ENCODE measurements around the gene KRTAP5-1. TPM values are rescaled to one million over a fixed set of nuclear protein-coding genes. Genes with fewer than 3 reads are reported as not detected.
A peak's percentile ranks its signal among the peaks of the same experiment; 100 is the strongest.
"Not testable (repeated sequence)": the region's sequence is repeated elsewhere in the genome, so short reads cannot be mapped to it uniquely, and the experiment has no call there.

The KRTAP5-1 gene
- total RNA-seq, 2 experiments from 2014 or later, result not detected

- no peaks in the 10 kb centered on the region for H3K9me3 ChIP-seq (ENCODE audit: low read length)
- no peaks in the 10 kb centered on the region for H3K9me2 ChIP-seq (ENCODE audit: insufficient read depth, low read length)
- H3K79me2 ChIP-seq (ENCODE audit: insufficient read depth, low read depth, low read length), result no peaks in the 10 kb centered on the region
- H3K4me2 ChIP-seq (ENCODE audit: low read length), result no peak overlapping the region
- H3K27ac ChIP-seq (ENCODE audit: low read depth, low read length, poor library complexity, severe bottlenecking), result no peak overlapping the region
- H4K20me1 ChIP-seq (ENCODE audit: insufficient read depth, low read length), result no peaks in the 10 kb centered on the region
- intact Hi-C loops (cut with micrococcal nuclease; ENCODE audit: unreplicated experiment), result no loop called here
- H3K4me1 ChIP-seq (ENCODE audit: insufficient read depth, low read length, poor library complexity, severe bottlenecking), result no peaks in the 10 kb centered on the region
- no peaks in the 10 kb centered on the region for H3K36me3 ChIP-seq (ENCODE audit: insufficient read depth, low read length)
- ChIA-PET CTCF (ENCODE audit: unreplicated experiment) (no interaction called here), POLR2A (no interaction called here)
- TF ChIP-seq EZH2phosphoT487 (IDR thresholded peaks at IDR 0.05; ENCODE audit: borderline replicate concordance, low read depth, low read length) (no peak), CTCF (conservative IDR thresholded peaks at IDR 0.05; ENCODE audit: low read length) (no peak)
- H3K4me3 ChIP-seq (ENCODE audit: low read depth, low read length, poor library complexity, severe bottlenecking), result no peak overlapping the region
- no peak for DNase-seq (ENCODE audit: low spot score)
- no peak overlapping the region for H2AFZ ChIP-seq (ENCODE audit: low read length)
- no TSS peak for BruUV-seq (replicated peaks)
These were observed 33.1 kb upstream of the KRTAP5-1 start for GRCh38 chr11:1618231-1618630.

GRCh38 chr11:1608363-1608762 lies 23.3 kb upstream of the KRTAP5-1 start, which contains the start of gene KRTAP5-3:
TSS of gene KRTAP5-3 (minus strand) at chr11:1608463. CDS start at chr11:1608385, 78 bp downstream.
- no TSS peak for BruUV-seq (replicated peaks)
- no peak within 1 kb of the TSS for H3K4me2 ChIP-seq (ENCODE audit: low read length)
- no peak within 1 kb of the TSS for H3K27ac ChIP-seq (ENCODE audit: low read depth, low read length, poor library complexity, severe bottlenecking)
- ChIA-PET POLR2A (no interaction called here), CTCF (ENCODE audit: unreplicated experiment) (no interaction called here)
- no peaks in the 10 kb centered on the region for H3K9me3 ChIP-seq (ENCODE audit: low read length)
- no peak within 1 kb of the TSS for H3K4me3 ChIP-seq (ENCODE audit: low read depth, low read length, poor library complexity, severe bottlenecking)
- no peaks in the 10 kb centered on the region for H3K36me3 ChIP-seq (ENCODE audit: insufficient read depth, low read length)
- no peaks in the 10 kb centered on the region for H3K9me2 ChIP-seq (ENCODE audit: insufficient read depth, low read length)
- TF ChIP-seq CTCF (conservative IDR thresholded peaks at IDR 0.05; ENCODE audit: low read length) (no peak), EZH2phosphoT487 (IDR thresholded peaks at IDR 0.05; ENCODE audit: borderline replicate concordance, low read depth, low read length) (no peak)
- intact Hi-C loops (cut with micrococcal nuclease; ENCODE audit: unreplicated experiment), result no loop called here
- H2AFZ ChIP-seq (ENCODE audit: low read length), result no peak within 1 kb of the TSS
- H3K79me2 ChIP-seq (ENCODE audit: insufficient read depth, low read depth, low read length), result no peaks in the 10 kb centered on the region
- no peaks in the 10 kb centered on the region for H3K4me1 ChIP-seq (ENCODE audit: insufficient read depth, low read length, poor library complexity, severe bottlenecking)
- DNase-seq (ENCODE audit: low spot score), result no peak
- no peaks in the 10 kb centered on the region for H4K20me1 ChIP-seq (ENCODE audit: insufficient read depth, low read length)

GRCh38 chr11:1607901-1608300 lies 22.8 kb upstream of the KRTAP5-1 start:
- H3K27ac ChIP-seq (ENCODE audit: low read depth, low read length, poor library complexity, severe bottlenecking); H3K4me2 ChIP-seq (ENCODE audit: low read length); POLR2A ChIA-PET; H3K9me2 ChIP-seq (ENCODE audit: insufficient read depth, low read length); CTCF ChIA-PET (ENCODE audit: unreplicated experiment); H3K79me2 ChIP-seq (ENCODE audit: insufficient read depth, low read depth, low read length); H3K36me3 ChIP-seq (ENCODE audit: insufficient read depth, low read length); H4K20me1 ChIP-seq (ENCODE audit: insufficient read depth, low read length); H2AFZ ChIP-seq (ENCODE audit: low read length); H3K9me3 ChIP-seq (ENCODE audit: low read length); DNase-seq (ENCODE audit: low spot score); intact Hi-C loops (cut with micrococcal nuclease; ENCODE audit: unreplicated experiment); H3K4me3 ChIP-seq (ENCODE audit: low read depth, low read length, poor library complexity, severe bottlenecking); H3K4me1 ChIP-seq (ENCODE audit: insufficient read depth, low read length, poor library complexity, severe bottlenecking); BruUV-seq (replicated peaks): not testable (repeated sequence)

GRCh38 chr11:1607156-1607845 lies 22.2 kb upstream of the KRTAP5-1 start:
- not testable (repeated sequence) for H3K4me2 ChIP-seq (ENCODE audit: low read length); BruUV-seq (replicated peaks)

GRCh38 chr11:1605923-1606322 lies 20.8 kb upstream of the KRTAP5-1 start:
- POLR2A ChIA-PET, result interaction anchor here (0.7 kb wide), 1 partner anchor 22 kb away, joined by 3 read pairs; no protein-coding TSS in a partner anchor
- H3K9me3 ChIP-seq (ENCODE audit: low read length); BruUV-seq (replicated peaks); H3K4me3 ChIP-seq (ENCODE audit: low read depth, low read length, poor library complexity, severe bottlenecking); H3K36me3 ChIP-seq (ENCODE audit: insufficient read depth, low read length); H3K9me2 ChIP-seq (ENCODE audit: insufficient read depth, low read length); H3K79me2 ChIP-seq (ENCODE audit: insufficient read depth, low read depth, low read length); intact Hi-C loops (cut with micrococcal nuclease; ENCODE audit: unreplicated experiment); H4K20me1 ChIP-seq (ENCODE audit: insufficient read depth, low read length); H3K27ac ChIP-seq (ENCODE audit: low read depth, low read length, poor library complexity, severe bottlenecking); CTCF ChIA-PET (ENCODE audit: unreplicated experiment); H3K4me1 ChIP-seq (ENCODE audit: insufficient read depth, low read length, poor library complexity, severe bottlenecking): not testable (repeated sequence)
- DNase-seq (ENCODE audit: low spot score), result peak; percentile 23
- Histone ChIP-seq H2AFZ (ENCODE audit: low read length) (peak overlapping the region; percentile 57; the same call in 1 of the 2 replicates), H3K4me2 (ENCODE audit: low read length) (peak overlapping the region; percentile 39; the same call in 1 of the 2 replicates)

More at GRCh38 chr11:1607156-1607845, 22.2 kb upstream of the KRTAP5-1 start:
- H3K79me2 ChIP-seq (ENCODE audit: insufficient read depth, low read depth, low read length); H3K9me3 ChIP-seq (ENCODE audit: low read length); H3K36me3 ChIP-seq (ENCODE audit: insufficient read depth, low read length); H4K20me1 ChIP-seq (ENCODE audit: insufficient read depth, low read length); DNase-seq (ENCODE audit: low spot score); H3K4me1 ChIP-seq (ENCODE audit: insufficient read depth, low read length, poor library complexity, severe bottlenecking); POLR2A ChIA-PET; intact Hi-C loops (cut with micrococcal nuclease; ENCODE audit: unreplicated experiment); H3K27ac ChIP-seq (ENCODE audit: low read depth, low read length, poor library complexity, severe bottlenecking); CTCF ChIA-PET (ENCODE audit: unreplicated experiment); H3K9me2 ChIP-seq (ENCODE audit: insufficient read depth, low read length); H2AFZ ChIP-seq (ENCODE audit: low read length); H3K4me3 ChIP-seq (ENCODE audit: low read depth, low read length, poor library complexity, severe bottlenecking): not testable (repeated sequence)

Data from OCI-LY7 (cell line).